Natural killer cell (primary cell): Measurements from ENCODE around the gene R3HDM4. TPM values are rescaled to one million over a fixed set of nuclear protein-coding genes. Genes with fewer than 3 reads are reported as not detected.

Experiments used
- ATAC-seq, 3 donors: fragments of 150-1000 bp in 2 of 3; fragments of 200-7000 bp in 1 of 3; cut with Tn5 transposase; 1 replicate in 1 of 3; 2 replicates in 2 of 3; pipeline ENCODE4 v1.10.0; 2021; ENCODE audit warnings: mild to moderate bottlenecking in 2 of 3, moderate library complexity in 2 of 3
- DNase-seq, 2 donors: peaks; one replicate each; pipeline versions ENCODE4 v3.0.0 to v3.0.0-alpha.2; 2013 to 2021; ENCODE audit warnings: mixed read lengths in 1 of 2
- H3K27ac ChIP-seq: one replicate; pipeline ENCODE4 v1.5.1; 2013; ENCODE audit warnings: mild to moderate bottlenecking, low read length
- H3K27me3 ChIP-seq: one replicate; pipeline ENCODE4 v1.6.1; 2013; ENCODE audit warnings: low read length; ENCODE audit not compliant: control insufficient read depth, insufficient read depth
- H3K36me3 ChIP-seq: one replicate; pipeline ENCODE4 v1.6.1; 2013; ENCODE audit warnings: low read length; ENCODE audit not compliant: control insufficient read depth, insufficient read depth
- H3K4me1 ChIP-seq: one replicate; pipeline ENCODE4 v1.6.1; 2013; ENCODE audit warnings: low read length; ENCODE audit not compliant: control insufficient read depth, insufficient read depth
- H3K4me3 ChIP-seq: one replicate; pipeline ENCODE4 v1.5.1; 2013; ENCODE audit warnings: low read length
- H3K9me3 ChIP-seq: one replicate; pipeline ENCODE4 v1.6.1; 2013; ENCODE audit warnings: low read length; ENCODE audit not compliant: control insufficient read depth, insufficient read depth
- H3K27ac Mint-ChIP-seq, 2 donors: one replicate each; pipeline ENCODE4 v1.8.0; 2022; ENCODE audit warnings: mild to moderate bottlenecking in 2 of 2, mixed read lengths in 2 of 2, moderate library complexity in 1 of 2
- H3K27me3 Mint-ChIP-seq, 2 donors: one replicate each; pipeline ENCODE4 v1.8.0; 2022; ENCODE audit warnings: low read depth in 2 of 2, mixed read lengths in 2 of 2
- H3K36me3 Mint-ChIP-seq: one replicate; pipeline ENCODE4 v1.8.0; 2022; ENCODE audit warnings: mixed read lengths
- H3K4me1 Mint-ChIP-seq, 2 donors: one replicate each; pipeline ENCODE4 v1.8.0; 2022; ENCODE audit warnings: mixed read lengths in 2 of 2
- H3K4me3 Mint-ChIP-seq: one replicate; pipeline ENCODE4 v1.8.0; 2022; ENCODE audit warnings: mild to moderate bottlenecking, moderate library complexity, mixed read lengths
- H3K9me3 Mint-ChIP-seq, 2 donors: one replicate each; pipeline ENCODE4 v1.8.0; 2022; ENCODE audit warnings: mixed read lengths in 2 of 2
- CTCF ChIP-seq: fragments of 200-600 bp; IDR thresholded peaks from one replicate; pipeline ENCODE4 v1.8.0; 2022; ENCODE audit warnings: antibody characterized with exemption
- WGBS: methylation state at CpG from one replicate; pipeline ENCODE4 v1.1.7; 2013; ENCODE audit warnings: missing lambda C conversion rate; ENCODE audit not compliant: insufficient coverage; 5-methylcytosine and 5-hydroxymethylcytosine counted together
- intact Hi-C: fragments of 100-400 bp; cut with micrococcal nuclease; formaldehyde crosslinking; loops from one replicate; pipeline ENCODE4 v1.14.2; 2022
- total RNA-seq, 4 donors: library from RNA; stranded (reverse); fragments of 120-200 nt in 1 of 4; gene quantifications; one replicate each; pipeline versions ENCODE4 v1.2.3 to v1.2.4, GENCODE V29; 2013 to 2022

R3HDM4 gene
- total RNA-seq, 3 donors from 2014 or later (not counting 1 experiment from before 2014, with no cell fraction given): 88.7 to 106 (median 97.8) TPM

DNA sequence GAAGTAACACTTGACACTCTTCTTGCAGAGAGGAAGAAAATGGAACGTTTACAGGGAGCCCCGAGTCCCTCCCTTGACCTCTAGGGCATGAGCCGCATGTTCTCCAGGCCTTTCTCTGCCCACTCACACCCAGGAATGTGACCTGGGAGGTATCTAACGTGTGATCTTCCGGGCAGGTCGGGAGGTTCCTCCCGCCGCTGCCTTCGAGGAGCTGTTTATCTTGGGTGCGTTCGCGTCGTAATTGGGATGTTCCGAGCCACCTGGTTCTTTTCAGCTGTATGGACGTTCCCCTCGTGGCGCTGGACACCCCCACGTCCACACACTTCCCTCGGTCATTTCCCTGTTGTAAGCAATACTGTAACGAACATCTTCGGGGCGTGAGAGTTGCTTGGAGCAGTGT is 26.4 kb upstream of the R3HDM4 start:
- Histone ChIP-seq H3K36me3 (no peaks in the 10 kb centered on the region), H3K27ac (no peak overlapping the region), H3K9me3 (peaks cover 2% of the 10 kb centered on the region), H3K4me1 (peaks cover 45% of the 10 kb centered on the region), H3K4me3 (no peak overlapping the region), H3K27me3 (no peaks in the 10 kb centered on the region)
- Mint-ChIP-seq H3K36me3 (no peaks in the 10 kb centered on the region), H3K27ac (peak overlapping the region in 1 of 2 donors; percentile 90), H3K4me3 (peak overlapping the region; percentile 9), H3K27me3 (peaks cover 0 to 3% of the 10 kb centered on the region in 2 donors), H3K4me1 (peaks cover 23 to 27% of the 10 kb centered on the region in 2 donors), H3K9me3 (no peaks in the 10 kb centered on the region)
- 98% methylated on average over 22 of the region's 22 CpGs for WGBS
- TF ChIP-seq CTCF: no peak
- DNase-seq (no peak), ATAC-seq (no peak)
- intact Hi-C loops: no loop called here

DNA sequence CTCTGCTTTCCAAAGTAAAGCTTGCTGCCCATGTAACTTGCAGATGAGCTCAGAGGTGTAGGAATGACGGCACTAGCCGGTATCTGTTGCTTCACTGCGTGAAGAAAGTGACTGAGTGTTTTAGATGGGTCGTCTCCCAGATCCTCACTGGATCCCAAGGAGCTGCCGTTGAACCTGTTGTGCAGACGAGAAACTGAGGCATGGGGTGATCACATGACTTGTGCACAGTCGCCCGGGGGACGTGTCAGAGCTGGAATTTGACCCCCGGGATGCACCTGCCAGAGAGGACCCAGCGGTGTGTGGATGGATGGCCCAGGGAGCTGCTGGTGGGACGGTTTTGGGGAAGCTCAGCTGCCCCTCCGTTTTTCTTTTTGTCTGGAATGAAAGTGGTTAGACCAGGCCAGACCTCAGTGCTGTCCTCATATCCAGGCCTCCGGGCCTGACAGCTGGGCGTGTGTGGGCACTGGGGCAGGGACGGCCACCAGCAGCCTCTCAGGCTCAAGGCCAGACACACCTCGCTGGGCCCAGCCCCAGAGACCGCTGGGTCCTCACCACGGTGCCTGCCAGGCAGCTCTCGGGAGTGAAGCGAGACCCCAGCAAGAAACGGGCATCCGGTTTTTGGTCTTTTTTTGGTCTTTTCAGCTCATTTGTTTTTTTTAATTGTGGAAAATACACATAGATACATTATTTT is 25.4 kb upstream of the R3HDM4 start:
- H3K27ac ChIP-seq: no peak overlapping the region
- no peaks in the 10 kb centered on the region for H3K9me3 Mint-ChIP-seq
- H3K27me3 Mint-ChIP-seq: peaks cover 0 to 3% of the 10 kb centered on the region in 2 donors
- DNase-seq (no peak), ATAC-seq (no peak)
- TF ChIP-seq CTCF: no peak
- H3K36me3 Mint-ChIP-seq: no peaks in the 10 kb centered on the region
- peaks cover 56% of the 10 kb centered on the region for H3K4me1 ChIP-seq
- intact Hi-C loops: no loop called here
- H3K27me3 ChIP-seq: no peaks in the 10 kb centered on the region
- H3K4me3 ChIP-seq: no peak overlapping the region
- peaks cover 23 to 38% of the 10 kb centered on the region in 2 donors for H3K4me1 Mint-ChIP-seq
- no peak overlapping the region for H3K27ac Mint-ChIP-seq
- peak overlapping the region; percentile 33 for H3K4me3 Mint-ChIP-seq
- 89% methylated on average over 23 of the region's 23 CpGs for WGBS
- H3K9me3 ChIP-seq: peaks cover 2% of the 10 kb centered on the region
- H3K36me3 ChIP-seq: no peaks in the 10 kb centered on the region

GRCh38 chr19:937259-937694 is 24.3 kb upstream of the R3HDM4 start:
- intact Hi-C loops: no loop called here
- peaks cover 67% of the 10 kb centered on the region for H3K4me1 ChIP-seq
- peaks cover 2% of the 10 kb centered on the region for H3K9me3 ChIP-seq
- H3K4me3 Mint-ChIP-seq: peak overlapping the region; percentile 33
- peak overlapping the region in 1 of 2 donors; percentile 24 for H3K27ac Mint-ChIP-seq
- no peaks in the 10 kb centered on the region for H3K36me3 ChIP-seq
- 68% methylated on average over 15 of the region's 16 CpGs for WGBS
- peaks cover 23 to 49% of the 10 kb centered on the region in 2 donors for H3K4me1 Mint-ChIP-seq
- H3K27me3 Mint-ChIP-seq: peaks cover 0 to 3% of the 10 kb centered on the region in 2 donors
- no peak for TF ChIP-seq CTCF
- no peaks in the 10 kb centered on the region for H3K27me3 ChIP-seq
- H3K36me3 Mint-ChIP-seq: no peaks in the 10 kb centered on the region
- H3K27ac ChIP-seq: no peak overlapping the region
- peak in 1 of 2 donors; percentile 76 for DNase-seq
- no peak overlapping the region for H3K4me3 ChIP-seq
- no peaks in the 10 kb centered on the region for H3K9me3 Mint-ChIP-seq
- ATAC-seq: peak in 1 of 3 donors; percentile 52

DNA sequence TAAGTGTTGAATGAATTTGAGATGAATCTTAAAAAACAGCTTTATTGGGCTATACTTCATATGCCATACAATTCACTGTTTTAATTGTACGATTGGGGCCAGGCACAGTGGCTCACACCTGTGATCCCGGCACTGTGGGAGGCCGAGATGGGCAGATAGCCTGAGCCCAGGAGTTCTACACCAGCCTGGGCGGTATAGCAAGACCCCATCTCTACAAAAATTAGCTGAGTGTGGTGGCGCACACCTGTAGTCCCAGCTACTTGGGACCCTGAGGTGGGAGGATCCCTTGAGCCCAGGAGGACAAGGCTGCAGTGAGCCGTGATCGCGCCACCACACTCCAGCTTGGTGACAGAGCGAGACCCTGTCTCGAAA is 23.1 kb upstream of the R3HDM4 start:
- H3K27me3 ChIP-seq: no peaks in the 10 kb centered on the region
- Mint-ChIP-seq H3K4me1 (peaks cover 16 to 46% of the 10 kb centered on the region in 2 donors), H3K27me3 (peaks cover 0 to 3% of the 10 kb centered on the region in 2 donors), H3K4me3 (no peak overlapping the region), H3K27ac (no peak overlapping the region), H3K36me3 (no peaks in the 10 kb centered on the region), H3K9me3 (no peaks in the 10 kb centered on the region)
- H3K27ac ChIP-seq: no peak overlapping the region
- intact Hi-C loops: no loop called here
- ATAC-seq (no peak), DNase-seq (no peak)
- no peaks in the 10 kb centered on the region for H3K36me3 ChIP-seq
- H3K9me3 ChIP-seq: peaks cover 2% of the 10 kb centered on the region
- no peak for TF ChIP-seq CTCF
- WGBS: 96% methylated on average over 10 of the region's 10 CpGs
- no peak overlapping the region for H3K4me3 ChIP-seq
- peaks cover 64% of the 10 kb centered on the region for H3K4me1 ChIP-seq
